Lower leg skin (tissue), 4 donors: ENCODE measurements around the gene UBR3. TPM values are rescaled to one million over a fixed set of nuclear protein-coding genes. Genes with fewer than 3 reads are reported as not detected.
A peak's percentile ranks its signal among the peaks of the same experiment; 100 is the strongest.

Experiments
- DNase-seq, 2 donors: peaks; one replicate each; pipeline ENCODE4 v3.0.0-alpha.2; 2019; ENCODE audit warnings: low spot score in 2 of 2
- H3K4me3 ChIP-seq: fragments of 200-600 bp; sonication (generic); 2 replicates; pipeline ENCODE4 v1.5.1; 2017; ENCODE audit warnings: mild to moderate bottlenecking, low read depth; ENCODE audit not compliant: poor library complexity, severe bottlenecking
- CTCF ChIP-seq, 3 donors: fragments of 450-650 bp; IDR thresholded peaks; one replicate each; pipeline ENCODE4 v1.5.1; 2016; ENCODE audit warnings: antibody characterized with exemption in 3 of 3, mild to moderate bottlenecking in 3 of 3, moderate library complexity in 2 of 3
- POLR2A ChIP-seq, 2 donors: fragments of 450-650 bp; IDR thresholded peaks; one replicate each; pipeline ENCODE4 v1.6.1; 2016 to 2017; ENCODE audit warnings: antibody characterized with exemption in 2 of 2, mild to moderate bottlenecking in 1 of 2, moderate library complexity in 1 of 2
- WGBS, 2 donors: methylation state at CpG; one replicate each; pipeline ENCODE4 v1.1.5; 2018; 5-methylcytosine and 5-hydroxymethylcytosine counted together
- intact Hi-C: fragments of 100-400 bp; cut with DNase I; formaldehyde crosslinking; loops from one replicate; pipeline ENCODE4 v1.15.0; 2023; ENCODE audit warnings: low total_unique reads
- total RNA-seq, 4 donors: library from RNA; depleted of rRNA; stranded (reverse); fragments of >200 nt; gene quantifications; one replicate each; pipeline ENCODE4 v1.1.0, GENCODE V29; 2016

UBR3 gene
- total RNA-seq, 4 donors from 2014 or later: 40.8 to 64.7 (median 50.5) TPM

GRCh38 chr2:169822036-169822435 lies 5.2 kb upstream of the UBR3 start:
- H3K4me3 ChIP-seq: no peak overlapping the region
- no peak for DNase-seq
- TF ChIP-seq CTCF (IDR thresholded peaks at IDR 0.05): no peak
- no peak for TF ChIP-seq POLR2A (IDR thresholded peaks at IDR 0.05)
- intact Hi-C loops: no loop called here
- 61 to 62% methylated on average over 3 of the region's 3 CpGs for WGBS, 2 donors

- H3K4me3 ChIP-seq: no peak overlapping the region
- no peak for TF ChIP-seq CTCF (IDR thresholded peaks at IDR 0.05)
- no peak for TF ChIP-seq POLR2A (IDR thresholded peaks at IDR 0.05)
- intact Hi-C loops: no loop called here
- 90 to 94% methylated on average over 4 of the region's 4 CpGs for WGBS, 2 donors
- DNase-seq: no peak
These were observed 4.4 kb upstream of the UBR3 start for GRCh38 chr2:169822785-169823392.

- 16 to 18% methylated on average over 4 of the region's 4 CpGs for WGBS, 2 donors
- TF ChIP-seq CTCF (IDR thresholded peaks at IDR 0.05) (no peak), POLR2A (IDR thresholded peaks at IDR 0.05) (no peak)
- DNase-seq: no peak
- H3K4me3 ChIP-seq: peak overlapping the region; percentile 90
- intact Hi-C loops: no loop called here
These were observed 3.3 kb upstream of the UBR3 start for GRCh38 chr2:169823996-169824372.

GRCh38 chr2:169824373-169825333 lies 2.6 kb upstream of the UBR3 start, which contains the start of gene METTL5:
TSS of gene METTL5 (minus strand) at chr2:169824905. CDS start at chr2:169824597, 308 bp downstream.
- peak within 1 kb of the TSS; percentile 90 for H3K4me3 ChIP-seq
- peak; percentile 58 to 95 for DNase-seq
- WGBS, 2 donors: 1 to 2% methylated on average over 41 to 61 of the region's 61 CpGs
- TF ChIP-seq POLR2A (IDR thresholded peaks at IDR 0.05) (no peak), CTCF (IDR thresholded peaks at IDR 0.05) (peak in 1 of 3 donors; percentile 40)
- intact Hi-C loops: no loop called here

GRCh38 chr2:169828141-169828811 lies 1.0 kb downstream of the UBR3 start:
- TF ChIP-seq POLR2A (IDR thresholded peaks at IDR 0.05): no peak
- TF ChIP-seq CTCF (IDR thresholded peaks at IDR 0.05): no peak
- intact Hi-C loops: no loop called here

More at GRCh38 chr2:169828141-169828811, 1.0 kb downstream of the UBR3 start:
- WGBS, 2 donors: 0 to 1% methylated on average over 13 of the region's 13 CpGs
- peak overlapping the region; percentile 94 for H3K4me3 ChIP-seq
- peak; percentile 40 to 82 for DNase-seq
